Measurements from ENCODE around the gene SLC17A7.

SLC17A7 gene

GRCh38 chr19:49468199-49468598 is 26.9 kb upstream of the SLC17A7 start:
- H3K9me3 ChIP-seq (ENCODE audit: control insufficient read depth, insufficient read depth, low read length), result no peaks in the 10 kb centered on the region
- no peaks in the 10 kb centered on the region for H3K79me2 ChIP-seq (ENCODE audit: control insufficient read depth, low read length)
- no peaks in the 10 kb centered on the region for H3K27me3 ChIP-seq (ENCODE audit: control insufficient read depth, low read length)
- H3K27ac ChIP-seq (ENCODE audit: low read depth, low read length), result no peak overlapping the region
- peaks cover 33% of the 10 kb centered on the region for H3K4me1 ChIP-seq (ENCODE audit: control insufficient read depth, low read length)
- TF ChIP-seq CTCF (IDR thresholded peaks at IDR 0.05; ENCODE audit: low read depth, low read length, poor library complexity, severe bottlenecking), result no peak
- TF ChIP-seq EZH2phosphoT487 (IDR thresholded peaks at IDR 0.05; ENCODE audit: borderline replicate concordance, low read length), result no peak
- no peak overlapping the region for H3K4me2 ChIP-seq (ENCODE audit: low read length)
- H3K9me2 ChIP-seq (replicated peaks; ENCODE audit: control insufficient read depth, low read length), result no peaks in the 10 kb centered on the region
- H3K4me3 ChIP-seq (ENCODE audit: low read length), result no peak overlapping the region
- H4K20me1 ChIP-seq (ENCODE audit: control insufficient read depth, insufficient read depth, low read depth, low read length), result no peaks in the 10 kb centered on the region
- peaks cover 4% of the 10 kb centered on the region; the same call in 1 of the 2 replicates for H3F3A ChIP-seq (ENCODE audit: control insufficient read depth, insufficient read depth)
- H3K36me3 ChIP-seq (ENCODE audit: control insufficient read depth, low read length), result peaks cover 51% of the 10 kb centered on the region

GRCh38 chr19:49465371-49465770 is 24.0 kb upstream of the SLC17A7 start:
- peaks cover 22% of the 10 kb centered on the region for H3K4me1 ChIP-seq (ENCODE audit: control insufficient read depth, low read length)
- no peaks in the 10 kb centered on the region for H4K20me1 ChIP-seq (ENCODE audit: control insufficient read depth, insufficient read depth, low read depth, low read length)
- H3K27ac ChIP-seq (ENCODE audit: low read depth, low read length), result no peak overlapping the region
- no peaks in the 10 kb centered on the region for H3K27me3 ChIP-seq (ENCODE audit: control insufficient read depth, low read length)
- no peak overlapping the region for H3K4me3 ChIP-seq (ENCODE audit: low read length)
- no peaks in the 10 kb centered on the region for H3K9me3 ChIP-seq (ENCODE audit: control insufficient read depth, insufficient read depth, low read length)
- no peaks in the 10 kb centered on the region for H3K9me2 ChIP-seq (replicated peaks; ENCODE audit: control insufficient read depth, low read length)
- no peak overlapping the region for H3K4me2 ChIP-seq (ENCODE audit: low read length)
- TF ChIP-seq CTCF (IDR thresholded peaks at IDR 0.05; ENCODE audit: low read depth, low read length, poor library complexity, severe bottlenecking), result no peak
- no peak for TF ChIP-seq EZH2phosphoT487 (IDR thresholded peaks at IDR 0.05; ENCODE audit: borderline replicate concordance, low read length)
- H3K79me2 ChIP-seq (ENCODE audit: control insufficient read depth, low read length), result no peaks in the 10 kb centered on the region
- peaks cover 42% of the 10 kb centered on the region for H3K36me3 ChIP-seq (ENCODE audit: control insufficient read depth, low read length)
- no peaks in the 10 kb centered on the region for H3F3A ChIP-seq (ENCODE audit: control insufficient read depth, insufficient read depth)

- no peaks in the 10 kb centered on the region for H3F3A ChIP-seq (ENCODE audit: control insufficient read depth, insufficient read depth)
- no peaks in the 10 kb centered on the region for H3K27me3 ChIP-seq (ENCODE audit: control insufficient read depth, low read length)
- H3K4me2 ChIP-seq (ENCODE audit: low read length), result no peak overlapping the region
- no peak overlapping the region for H3K27ac ChIP-seq (ENCODE audit: low read depth, low read length)
- no peaks in the 10 kb centered on the region for H3K9me2 ChIP-seq (replicated peaks; ENCODE audit: control insufficient read depth, low read length)
- H3K4me1 ChIP-seq (ENCODE audit: control insufficient read depth, low read length), result peaks cover 11% of the 10 kb centered on the region
- H4K20me1 ChIP-seq (ENCODE audit: control insufficient read depth, insufficient read depth, low read depth, low read length), result no peaks in the 10 kb centered on the region
- H3K36me3 ChIP-seq (ENCODE audit: control insufficient read depth, low read length), result peaks cover 44% of the 10 kb centered on the region
- H3K79me2 ChIP-seq (ENCODE audit: control insufficient read depth, low read length), result no peaks in the 10 kb centered on the region; the same call in 1 of the 2 replicates
- H3K4me3 ChIP-seq (ENCODE audit: low read length), result no peak overlapping the region
- TF ChIP-seq EZH2phosphoT487 (IDR thresholded peaks at IDR 0.05; ENCODE audit: borderline replicate concordance, low read length) (no peak), CTCF (IDR thresholded peaks at IDR 0.05; ENCODE audit: low read depth, low read length, poor library complexity, severe bottlenecking) (no peak)
- H3K9me3 ChIP-seq (ENCODE audit: control insufficient read depth, insufficient read depth, low read length), result no peaks in the 10 kb centered on the region
These were observed 22.8 kb upstream of the SLC17A7 start for GRCh38 chr19:49463960-49464740.
